Kidney glomerular epithelial cell (primary cell): ENCODE measurements around the gene SLC6A19.

Source experiments
- DNase-seq: peaks from one replicate; lab custom pipeline; 2025; lab: John Stamatoyannopoulos, UW

Gene SLC6A19

GRCh38 chr5:1195916-1196315, 5.5 kb upstream of the SLC6A19 start:
- DNase-seq, result no peak

- DNase-seq, result no peak
Measured at GRCh38 chr5:1196562-1196961, 4.8 kb upstream of the SLC6A19 start.

- no peak for DNase-seq
Measured at GRCh38 chr5:1197876-1198666, 3.3 kb upstream of the SLC6A19 start.

GRCh38 chr5:1199340-1199648, 2.1 kb upstream of the SLC6A19 start:
- no peak for DNase-seq

- no peak for DNase-seq
Measured at GRCh38 chr5:1199649-1200494, 1.5 kb upstream of the SLC6A19 start.

GRCh38 chr5:1200495-1201326, 684 bp upstream of the SLC6A19 start:
- DNase-seq, result no peak

- no peak for DNase-seq
Measured at GRCh38 chr5:1202026-1202797, 817 bp downstream of the SLC6A19 start.

- DNase-seq, result no peak
Measured at GRCh38 chr5:1202798-1203185, 1.4 kb downstream of the SLC6A19 start.

- no peak for DNase-seq
Measured at GRCh38 chr5:1203311-1203967, 2.0 kb downstream of the SLC6A19 start.

- DNase-seq, result no peak
Measured at GRCh38 chr5:1203968-1204692, 2.7 kb downstream of the SLC6A19 start.

- DNase-seq, result no peak
Measured at GRCh38 chr5:1204693-1205242, 3.4 kb downstream of the SLC6A19 start.

- no peak for DNase-seq
Measured at GRCh38 chr5:1205255-1206180, 4.1 kb downstream of the SLC6A19 start.

GRCh38 chr5:1206521-1207412, 5.4 kb downstream of the SLC6A19 start:
- DNase-seq, result no peak

- DNase-seq, result no peak
Measured at GRCh38 chr5:1207555-1207954, 6.2 kb downstream of the SLC6A19 start.

- DNase-seq, result no peak
Measured at GRCh38 chr5:1208221-1208742, 6.9 kb downstream of the SLC6A19 start.

GRCh38 chr5:1208743-1209488, 7.5 kb downstream of the SLC6A19 start:
- DNase-seq, result peak; percentile 52

GRCh38 chr5:1209489-1209852, 8.1 kb downstream of the SLC6A19 start:
- DNase-seq, result no peak
